Uterus (tissue), 4 donors: ENCODE measurements around the gene PTPRE. TPM values are rescaled to one million over a fixed set of nuclear protein-coding genes. Genes with fewer than 3 reads are reported as not detected.

Experiments
- DNase-seq, 2 donors: peaks; one replicate each; pipeline ENCODE4 v3.0.0-alpha.2; 2019 to 2020
- H3K27ac ChIP-seq, 2 donors: fragments of 200-600 bp; sonication (generic); 1 replicate in 1 of 2; 2 replicates in 1 of 2; pipeline ENCODE4 v1.5.1; 2016 to 2018
- H3K27me3 ChIP-seq, 2 donors: fragments of 200-600 bp; sonication (generic); one replicate each; pipeline ENCODE4 v1.5.1; 2018 to 2019; ENCODE audit warnings: control low read depth in 1 of 2
- H3K36me3 ChIP-seq, 2 donors: fragments of 200-600 bp; sonication (generic); one replicate each; pipeline ENCODE4 v1.5.1; 2019; ENCODE audit warnings: control low read depth in 1 of 2
- H3K4me1 ChIP-seq, 2 donors: fragments of 200-600 bp; sonication (generic); one replicate each; pipeline ENCODE4 v1.5.1; 2018 to 2019; ENCODE audit warnings: control low read depth in 1 of 2
- H3K4me3 ChIP-seq, 2 donors: fragments of 200-600 bp; sonication (generic); 1 replicate in 1 of 2; 2 replicates in 1 of 2; pipeline ENCODE4 v1.5.1; 2018 to 2019; ENCODE audit warnings: mild to moderate bottlenecking in 1 of 2
- H3K9me3 ChIP-seq, 2 donors: fragments of 200-600 bp; sonication (generic); one replicate each; pipeline ENCODE4 v1.5.1; 2019; ENCODE audit warnings: control low read depth in 1 of 2
- CTCF ChIP-seq, 4 experiments: fragments of 200-600 bp in 2 of 4; fragments of 450-650 bp in 2 of 4; sonication (generic) in 2 of 4; IDR thresholded peaks; one replicate each; pipeline ENCODE4 v1.5.1; 2016 to 2019; ENCODE audit warnings: antibody characterized with exemption in 4 of 4, mild to moderate bottlenecking in 2 of 4, moderate library complexity in 1 of 4
- POLR2A ChIP-seq, 2 donors: fragments of 450-650 bp; IDR thresholded peaks; one replicate each; pipeline ENCODE4 v1.6.1; 2016; ENCODE audit warnings: antibody characterized with exemption in 2 of 2, mild to moderate bottlenecking in 1 of 2, moderate library complexity in 1 of 2
- intact Hi-C: fragments of 100-400 bp; cut with DNase I; formaldehyde crosslinking; loops from one replicate; pipeline ENCODE4 v1.15.1; 2023; ENCODE audit warnings: low total_unique reads
- total RNA-seq, 4 donors: library from RNA; depleted of rRNA in 3 of 4; stranded (reverse); fragments of >200 nt in 3 of 4; gene quantifications; one replicate each; pipeline versions ENCODE4 v1.1.0 to v1.2.4, GENCODE V29; 2014 to 2023
- donor health status: DM: yes; HTN: yes; CAD: no.

Gene PTPRE
- total RNA-seq, 4 donors from 2014 or later: 9.4 to 18.9 (median 16.3) TPM

DNA sequence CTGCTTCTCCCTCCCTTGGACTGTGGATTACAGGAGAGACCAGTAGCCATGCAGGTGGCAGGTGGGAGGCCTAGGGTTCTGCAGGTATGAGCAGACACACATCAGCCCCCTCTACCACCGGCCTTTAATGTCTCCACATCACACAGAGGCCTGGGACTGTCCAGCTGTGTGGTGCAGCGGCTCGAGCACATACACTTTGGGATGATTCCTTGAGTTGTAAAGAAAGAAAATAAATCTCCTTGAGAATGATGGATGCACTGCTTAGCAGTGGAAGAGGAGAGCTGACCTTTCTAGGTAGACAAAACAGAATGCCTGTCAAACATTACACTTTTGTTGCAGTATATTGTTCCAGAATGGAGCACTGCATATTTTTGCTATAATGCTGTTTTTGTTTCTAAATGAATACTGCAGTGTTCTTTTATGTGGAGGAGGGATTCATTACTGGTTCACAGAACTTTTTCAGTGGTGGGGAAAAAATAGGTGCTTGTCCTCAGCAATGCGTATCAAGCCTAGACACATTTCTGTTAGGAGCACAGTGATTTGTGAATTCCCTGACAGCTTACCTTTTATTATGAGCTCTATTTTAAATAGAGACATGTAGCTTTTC lies 66.0 kb downstream of the PTPRE start:
- no peaks in the 10 kb centered on the region for H3K4me1 ChIP-seq

DNA sequence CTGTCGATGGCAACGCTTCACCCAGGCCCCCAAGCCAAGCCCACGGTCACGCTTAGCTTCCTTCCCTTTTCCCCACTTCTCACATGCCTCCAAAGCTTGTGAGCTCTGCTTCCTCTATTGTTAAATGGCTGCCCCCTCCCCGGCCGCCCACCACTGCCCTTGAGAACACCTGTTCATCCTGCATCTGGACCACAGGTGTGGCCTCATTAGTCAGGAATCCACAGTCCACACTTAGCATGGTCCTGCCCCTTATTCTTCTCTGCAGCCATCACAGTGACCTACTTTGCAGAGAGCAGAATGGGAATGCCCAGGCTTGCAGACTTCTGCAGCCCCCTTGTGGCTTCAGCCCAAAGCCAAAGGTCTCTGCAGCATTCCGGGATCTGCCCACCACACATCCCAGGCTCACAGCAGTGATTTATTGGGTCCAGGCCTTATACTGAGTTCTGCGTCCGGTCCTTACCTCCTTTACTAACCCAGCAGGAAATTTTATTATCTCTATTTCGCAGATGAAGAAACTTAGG lies 66.9 kb downstream of the PTPRE start:
- Histone ChIP-seq H3K9me3 (no peaks in the 10 kb centered on the region), H3K27me3 (no peaks in the 10 kb centered on the region), H3K36me3 (no peaks in the 10 kb centered on the region), H3K4me3 (no peak overlapping the region), H3K27ac (no peak overlapping the region), H3K4me1 (peaks cover 0 to 5% of the 10 kb centered on the region in 2 donors)
- intact Hi-C loops: no loop called here
- no peak for DNase-seq
- TF ChIP-seq CTCF (IDR thresholded peaks at IDR 0.05): no peak
- TF ChIP-seq POLR2A (IDR thresholded peaks at IDR 0.05): no peak

More for the DNA sequence above, 66.0 kb downstream of the PTPRE start:
- no peaks in the 10 kb centered on the region for H3K36me3 ChIP-seq
- H3K27me3 ChIP-seq: no peaks in the 10 kb centered on the region
- H3K27ac ChIP-seq: no peak overlapping the region
- no peak overlapping the region for H3K4me3 ChIP-seq
- intact Hi-C loops: no loop called here
- DNase-seq: no peak
- TF ChIP-seq POLR2A (IDR thresholded peaks at IDR 0.05) (no peak), CTCF (IDR thresholded peaks at IDR 0.05) (no peak)
- no peaks in the 10 kb centered on the region for H3K9me3 ChIP-seq

DNA sequence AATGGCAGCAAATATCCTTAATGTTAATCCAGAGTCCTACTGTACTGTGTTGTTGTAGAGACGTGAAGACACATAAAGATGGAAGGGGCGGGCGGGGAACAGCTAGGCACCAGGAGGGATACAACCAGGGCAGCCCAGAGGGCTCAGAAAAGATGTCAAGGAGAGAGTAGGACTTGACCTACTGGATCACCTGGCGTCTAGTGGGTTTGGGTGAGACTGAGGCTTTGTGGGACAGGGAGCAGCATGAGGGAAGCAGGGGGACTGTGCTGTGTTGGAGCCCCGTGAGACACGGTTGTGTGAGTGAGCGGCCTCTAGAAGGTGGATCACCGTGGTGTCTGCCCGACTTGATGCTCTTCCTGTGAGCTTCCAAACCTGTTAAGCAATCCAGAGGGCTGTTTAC lies 68.0 kb downstream of the PTPRE start:
- intact Hi-C loops: no loop called here
- TF ChIP-seq CTCF (IDR thresholded peaks at IDR 0.05) (no peak), POLR2A (IDR thresholded peaks at IDR 0.05) (no peak)
- Histone ChIP-seq H3K4me3 (no peak overlapping the region), H3K27me3 (no peaks in the 10 kb centered on the region), H3K4me1 (peaks cover 0 to 5% of the 10 kb centered on the region in 2 donors), H3K36me3 (no peaks in the 10 kb centered on the region), H3K27ac (no peak overlapping the region), H3K9me3 (no peaks in the 10 kb centered on the region)
- DNase-seq: no peak

- Histone ChIP-seq H3K36me3 (no peaks in the 10 kb centered on the region), H3K27ac (peak overlapping the region in 1 of 2 donors; percentile 62), H3K27me3 (no peaks in the 10 kb centered on the region), H3K4me1 (peaks cover 0 to 5% of the 10 kb centered on the region in 2 donors), H3K4me3 (no peak overlapping the region), H3K9me3 (no peaks in the 10 kb centered on the region)
- intact Hi-C loops: no loop called here
- TF ChIP-seq POLR2A (IDR thresholded peaks at IDR 0.05): no peak
- TF ChIP-seq CTCF (IDR thresholded peaks at IDR 0.05): no peak
- DNase-seq: no peak
These were observed 69.4 kb downstream of the PTPRE start for GRCh38 chr10:127976286-127976685.

DNA sequence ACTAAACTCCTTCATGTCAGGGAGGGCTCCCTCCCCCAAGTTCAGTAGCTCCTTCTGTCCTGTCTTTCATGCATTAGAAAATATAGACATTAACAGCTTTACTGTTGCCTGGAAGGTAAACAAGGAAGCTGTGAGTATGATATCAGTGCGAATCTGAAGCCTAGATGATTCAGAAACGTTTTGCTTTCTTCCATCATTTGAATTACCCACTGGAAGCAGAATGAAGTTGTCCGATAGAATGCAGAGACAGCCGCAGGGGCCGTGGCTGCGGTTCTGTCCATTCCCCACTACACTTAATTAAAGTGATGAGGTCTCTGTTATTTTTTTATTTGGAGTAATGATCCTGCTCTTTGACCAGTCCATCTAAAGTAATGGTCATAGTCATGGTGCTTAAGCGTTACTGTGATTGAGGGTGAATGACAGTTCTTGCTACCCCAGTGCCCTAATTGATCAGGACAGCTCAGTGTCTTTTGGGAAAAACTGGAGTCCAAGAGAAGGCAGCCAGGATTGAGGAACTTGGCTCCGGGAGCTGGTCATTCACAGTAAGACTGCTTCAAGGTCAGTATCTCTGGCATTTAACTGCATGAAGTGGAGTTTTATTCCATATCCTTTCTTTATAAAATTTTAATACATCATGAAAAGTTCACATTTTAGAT lies 69.9 kb downstream of the PTPRE start:
- intact Hi-C loops: no loop called here
- H3K4me3 ChIP-seq: no peak overlapping the region
- no peak for DNase-seq
- peak overlapping the region in 1 of 2 donors; percentile 62 for H3K27ac ChIP-seq
- no peak for TF ChIP-seq POLR2A (IDR thresholded peaks at IDR 0.05)
- no peak for TF ChIP-seq CTCF (IDR thresholded peaks at IDR 0.05)
- no peaks in the 10 kb centered on the region for H3K9me3 ChIP-seq
- H3K4me1 ChIP-seq: peaks cover 0 to 5% of the 10 kb centered on the region in 2 donors
- no peaks in the 10 kb centered on the region for H3K27me3 ChIP-seq
- H3K36me3 ChIP-seq: no peaks in the 10 kb centered on the region
